Hematopoietic multipotent progenitor cell (in vitro differentiated cells): ENCODE data around the gene CSMD2. TPM values are rescaled to one million over a fixed set of nuclear protein-coding genes. Genes with fewer than 3 reads are reported as not detected.
A peak's percentile ranks its signal among the peaks of the same experiment; 100 is the strongest.

Source experiments
- DNase-seq, 3 donors: peaks; one replicate each; pipeline ENCODE4 v3.0.0-alpha.2; 2011 to 2015; ENCODE audit warnings: low read depth in 2 of 3, low spot score in 2 of 3
- total RNA-seq: library from RNA; depleted of rRNA; stranded (reverse); fragments of >200 nt; gene quantifications from one replicate; pipeline ENCODE4 v1.2.3, GENCODE V29; 2012

CSMD2 gene
- total RNA-seq, 1 donor = not detected

GRCh38 chr1:34162852-34163766 is 1.9 kb downstream of the CSMD2 start:
- peak in 2 of 3 donors; percentile 57 to 66 for DNase-seq

GRCh38 chr1:34156739-34157138 is 8.3 kb downstream of the CSMD2 start:
- no peak for DNase-seq

DNA sequence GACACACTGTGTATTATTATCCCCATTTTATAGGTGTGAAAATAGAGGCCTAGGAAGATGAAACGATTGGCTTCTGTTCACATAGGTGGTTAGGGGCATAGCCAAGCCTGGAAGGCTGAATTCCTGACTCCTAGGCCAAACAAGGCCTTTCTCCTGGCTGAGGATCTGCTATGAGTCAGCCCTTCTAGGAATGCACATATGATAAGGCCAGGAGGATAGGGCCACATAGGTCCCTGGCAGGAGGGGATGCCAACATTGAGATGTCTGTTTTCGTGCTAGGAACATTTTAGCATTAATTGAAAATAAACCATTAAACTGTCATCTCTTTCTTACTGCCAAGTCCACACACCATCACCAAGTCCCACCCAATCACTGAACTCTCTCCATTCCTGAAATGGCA is 9.2 kb downstream of the CSMD2 start:
- no peak for DNase-seq

DNA sequence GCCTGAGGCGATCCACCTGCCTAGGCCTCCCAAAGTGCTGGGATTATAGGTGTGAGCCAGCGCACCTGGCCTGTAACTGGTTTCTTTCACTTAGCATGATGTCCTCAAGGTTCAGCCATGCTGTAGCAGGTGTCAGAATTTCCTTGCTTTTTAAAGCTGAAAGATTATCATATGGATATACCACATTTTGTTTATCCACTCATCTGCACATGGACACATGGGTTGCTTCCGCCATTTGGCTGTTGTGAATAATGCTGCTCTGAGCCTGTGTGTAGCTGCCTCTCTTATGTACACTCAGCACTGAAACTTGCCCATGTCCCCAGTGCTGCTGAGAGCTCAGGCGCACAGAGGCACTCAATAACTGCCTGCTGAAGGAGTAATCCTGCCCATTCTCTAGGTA is 11.8 kb downstream of the CSMD2 start:
- DNase-seq = no peak

DNA sequence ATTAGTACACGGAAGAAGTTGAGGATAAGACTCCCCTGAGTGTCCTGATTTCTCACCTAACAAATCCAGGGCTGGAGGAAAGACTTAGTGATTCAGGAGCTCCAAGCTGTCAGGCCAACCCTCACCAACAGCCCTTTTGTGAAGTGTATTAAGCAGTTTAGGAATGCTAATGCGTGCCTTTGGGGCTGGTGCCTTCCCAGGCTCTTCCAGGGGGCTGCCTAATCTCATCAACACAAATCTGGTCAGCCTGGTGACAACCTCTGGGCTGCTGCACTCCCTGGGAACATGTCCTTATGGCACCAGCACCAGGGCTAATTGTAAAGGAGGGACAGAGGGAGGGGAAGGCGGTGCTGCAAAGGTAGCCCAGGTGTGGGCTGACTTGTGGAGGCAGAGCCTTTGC is 15.5 kb downstream of the CSMD2 start:
- DNase-seq = no peak

DNA sequence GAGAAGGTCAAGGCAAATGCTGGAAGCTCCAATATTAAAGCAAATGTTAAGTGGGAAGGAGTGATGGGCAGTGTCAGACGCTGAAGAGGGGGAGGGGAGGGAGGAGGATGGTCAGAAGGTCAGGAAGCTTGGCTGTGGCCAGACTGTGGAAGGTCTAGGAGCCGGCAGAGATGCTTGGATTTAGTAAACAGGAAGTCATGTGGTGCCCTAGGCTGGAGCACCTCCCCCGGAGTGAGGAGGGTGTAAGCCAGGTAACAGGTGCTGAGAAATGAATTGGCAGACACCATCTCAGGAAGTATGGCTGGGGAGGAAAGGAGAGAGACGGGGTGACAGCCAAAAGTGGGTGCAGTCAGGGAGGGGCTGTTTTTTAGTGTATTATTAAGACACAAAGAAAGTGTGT is 17.7 kb downstream of the CSMD2 start:
- DNase-seq = no peak

- DNase-seq = no peak
Observed at GRCh38 chr1:34144766-34145165, 20.3 kb downstream of the CSMD2 start.

DNA sequence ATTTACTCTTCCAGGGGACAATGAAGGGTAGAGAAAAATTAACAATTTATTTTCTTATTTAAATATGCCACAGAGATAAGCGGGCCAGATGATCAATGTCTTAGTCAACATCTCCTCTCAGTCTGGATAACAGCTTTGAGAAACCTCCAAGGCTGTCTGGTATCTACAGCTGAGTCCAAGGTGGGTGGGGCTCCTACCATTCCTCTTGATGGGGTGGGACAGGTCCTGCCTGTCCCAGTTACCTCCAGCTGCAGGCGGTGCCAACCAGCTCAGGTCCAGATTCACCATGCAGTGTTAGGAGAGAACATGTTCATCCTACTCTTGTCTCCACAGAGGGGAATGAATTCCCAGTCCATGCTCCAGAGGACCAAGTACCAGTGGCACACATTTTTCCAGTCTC is 21.1 kb downstream of the CSMD2 start:
- DNase-seq = no peak

GRCh38 chr1:34140011-34140676 is 24.9 kb downstream of the CSMD2 start:
- no peak for DNase-seq

DNA sequence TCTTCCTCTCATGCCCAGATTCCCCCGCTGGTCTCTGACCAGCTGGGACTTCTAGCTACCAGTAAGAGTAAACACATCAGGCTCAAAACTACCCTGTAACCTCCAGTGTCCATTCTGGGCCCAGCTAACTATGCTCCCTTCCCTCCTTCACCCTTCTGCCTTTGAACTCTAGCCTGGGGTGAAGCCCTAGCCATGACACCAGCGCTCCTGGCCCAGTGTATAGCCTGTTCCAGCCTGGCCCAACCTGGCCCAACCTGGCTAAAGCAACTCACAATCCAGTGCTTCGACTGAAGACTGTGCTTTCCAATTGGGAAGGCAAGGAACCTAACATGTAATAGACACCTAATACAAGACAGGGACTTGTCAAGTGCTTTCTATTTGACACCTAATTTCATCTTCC is 27.6 kb downstream of the CSMD2 start:
- DNase-seq = no peak

- no peak for DNase-seq
Observed at GRCh38 chr1:34132161-34132420, 32.9 kb downstream of the CSMD2 start.

DNA sequence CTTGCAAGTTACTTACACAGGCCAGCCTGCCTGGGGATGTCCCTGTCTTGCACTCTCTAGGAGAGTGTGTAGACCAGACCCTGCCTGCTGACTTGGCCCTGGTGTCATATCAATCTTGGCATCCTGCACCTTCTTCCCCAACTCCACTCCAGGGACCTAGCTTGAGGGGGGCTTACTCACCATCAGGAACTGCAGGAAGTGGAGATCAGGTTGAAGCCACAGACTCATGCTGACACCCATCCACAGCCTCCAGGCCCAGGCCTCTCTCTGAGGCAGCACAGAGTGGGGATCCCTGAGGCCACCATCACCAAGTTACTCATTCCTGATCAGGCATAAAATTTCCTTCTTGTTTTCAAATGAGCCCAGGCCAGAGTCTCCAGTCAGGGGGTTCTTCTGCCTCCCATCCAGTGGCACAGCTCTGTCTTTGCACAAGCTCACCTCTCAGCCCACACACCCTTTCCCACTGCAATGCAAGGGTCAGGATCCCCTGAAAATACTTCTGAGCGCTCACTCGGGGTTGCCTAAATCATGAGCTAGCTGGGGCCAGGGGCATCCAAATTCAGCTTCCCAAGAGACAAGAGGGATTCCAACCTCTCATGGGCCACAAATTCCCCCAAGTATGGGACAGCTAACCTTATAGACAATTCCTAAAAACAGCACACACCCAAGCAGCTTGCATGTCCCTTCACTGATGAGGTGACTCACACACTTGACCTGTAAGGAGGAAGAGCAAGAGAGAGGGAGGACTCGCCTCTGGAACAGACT is 33.5 kb downstream of the CSMD2 start:
- DNase-seq = no peak

DNA sequence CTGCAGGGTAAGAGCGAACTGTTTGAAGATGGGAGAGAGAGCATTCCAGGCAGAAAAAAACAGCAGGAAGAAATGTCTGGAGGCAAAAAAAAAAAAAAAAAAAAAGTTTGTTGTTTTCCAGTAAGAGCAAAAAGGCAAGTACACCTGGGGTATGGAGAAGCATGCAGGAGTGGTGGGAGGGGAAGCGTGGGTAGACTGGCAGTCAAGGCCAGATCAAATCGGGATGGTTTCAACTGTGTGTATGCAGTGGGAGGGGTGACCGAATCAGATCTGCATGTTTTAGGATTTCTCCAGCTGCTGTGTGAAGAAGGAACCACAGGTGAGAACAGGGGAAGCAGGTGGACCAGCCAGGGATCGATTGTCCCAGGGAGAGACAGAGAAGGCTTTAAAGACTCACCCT is 34.7 kb downstream of the CSMD2 start:
- DNase-seq = no peak

- DNase-seq = no peak
Observed at GRCh38 chr1:34129630-34130029, 35.4 kb downstream of the CSMD2 start.

GRCh38 chr1:34128186-34128889 is 36.7 kb downstream of the CSMD2 start:
- no peak for DNase-seq

DNA sequence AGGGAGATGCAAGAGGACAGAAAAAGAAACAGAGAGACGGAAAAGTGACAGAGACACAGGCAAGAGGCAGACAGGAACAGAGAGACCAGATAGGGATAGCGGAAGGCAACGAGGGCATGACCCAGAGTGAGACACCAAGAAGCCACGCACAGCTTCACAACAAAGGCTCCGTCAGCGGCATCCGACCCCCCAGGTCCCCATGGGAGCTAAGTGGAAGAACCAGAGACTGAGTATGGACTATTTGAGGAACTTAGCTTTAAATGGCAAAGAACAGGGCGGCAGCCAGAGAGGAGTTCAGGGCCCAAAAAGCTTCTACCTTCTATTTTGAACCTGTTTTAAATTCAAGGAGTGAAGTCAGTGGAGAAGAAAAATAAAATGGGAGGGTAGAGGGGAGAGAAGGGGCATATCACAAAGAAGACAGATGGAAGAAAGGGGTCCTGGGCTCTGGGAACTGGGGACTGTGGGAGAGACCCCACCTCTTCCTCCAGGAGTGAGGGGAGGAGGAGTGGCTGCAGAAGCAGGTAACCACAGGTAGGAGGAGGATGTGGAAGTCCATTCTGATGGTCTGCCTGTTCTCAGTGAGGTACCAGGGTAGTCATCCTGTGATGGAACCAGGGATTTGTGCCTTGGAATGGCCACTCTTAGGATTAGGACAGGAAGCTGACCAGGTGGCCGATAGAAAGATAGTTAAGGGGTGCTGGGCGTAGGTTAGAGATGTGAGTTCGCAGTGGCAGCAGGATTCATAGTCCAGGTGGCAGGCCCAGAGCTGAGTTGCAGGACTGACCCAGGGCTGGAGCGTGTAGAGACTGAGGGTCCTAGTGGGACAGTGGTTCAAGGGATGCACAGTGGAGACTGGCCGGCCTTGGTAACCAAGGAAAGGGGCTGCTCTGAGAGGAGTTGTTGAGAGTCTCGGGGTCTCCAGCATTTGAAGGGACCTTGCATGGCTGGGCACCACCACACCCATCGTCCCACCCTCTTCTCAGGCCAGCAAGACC is 37.7 kb downstream of the CSMD2 start:
- DNase-seq = no peak

DNA sequence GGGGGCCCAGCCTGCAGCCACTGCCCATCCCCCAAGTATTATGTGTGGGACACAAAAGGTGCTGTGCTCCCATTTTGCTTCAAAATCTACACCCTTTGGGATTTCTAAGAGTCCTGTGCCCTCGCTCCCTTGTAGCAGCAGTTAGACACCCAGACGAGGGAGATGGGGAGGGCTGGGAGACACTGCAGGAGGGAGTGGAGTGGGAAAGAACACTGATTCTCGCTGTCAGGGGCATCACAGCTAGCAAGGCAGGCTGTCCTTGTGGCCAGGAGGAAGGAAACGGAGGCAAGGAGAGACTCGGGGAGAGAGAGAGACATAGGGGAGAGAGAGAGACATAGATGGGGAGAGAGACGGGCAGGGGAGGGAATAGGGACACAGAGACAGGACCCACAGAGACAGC is 38.5 kb downstream of the CSMD2 start:
- DNase-seq = no peak

DNA sequence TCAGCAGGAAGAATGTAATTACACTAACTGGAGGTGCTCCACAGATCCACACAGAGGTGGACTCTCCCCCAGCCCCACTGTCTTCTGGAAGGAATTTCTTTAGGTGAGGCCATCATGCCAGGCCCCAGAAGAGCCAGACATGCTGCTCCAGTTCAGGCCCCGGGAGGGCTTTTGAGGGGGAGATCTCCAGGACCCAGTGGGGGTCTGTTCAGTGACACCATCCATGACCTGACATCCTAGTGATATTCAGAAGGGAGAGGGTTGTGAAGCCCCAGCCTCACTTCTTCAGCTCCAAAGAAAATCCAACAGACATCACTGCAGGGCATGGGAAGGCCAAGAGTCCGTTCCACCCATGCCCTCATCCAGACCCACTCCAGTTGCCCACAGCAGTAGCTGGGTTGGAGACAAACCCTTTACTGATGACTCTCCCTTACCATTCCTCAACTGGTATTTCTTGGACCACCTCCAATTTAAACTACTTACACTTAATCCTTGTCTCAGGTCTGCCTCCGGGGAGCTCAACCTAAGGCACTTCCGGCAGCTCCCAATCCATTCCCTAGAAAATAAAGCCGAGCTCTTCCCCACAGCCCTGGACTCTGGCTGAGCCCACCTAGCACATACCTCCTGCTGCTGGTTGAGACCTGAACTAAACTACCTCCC is 39.2 kb downstream of the CSMD2 start:
- no peak for DNase-seq
